HG03175 (cell line): Measurements from ENCODE around the gene SEMA6C.
"Not testable (repeated sequence)": the region's sequence is repeated elsewhere in the genome, so short reads cannot be mapped to it uniquely, and the experiment has no call there.

Experiments
- ATAC-seq: cut with Tn5 transposase; IDR thresholded peaks from one replicate; pipeline ENCODE4 v1.9.1; 2021; ENCODE audit warnings: mild to moderate bottlenecking, moderate library complexity; ENCODE audit not compliant: unreplicated experiment

The SEMA6C gene

GRCh38 chr1:151146412-151147131 is at the start of gene SEMA6C:
SEMA6C (minus strand) TSS chr1:151146631; CDS start chr1:151142621, 4,010 bp downstream.
- ATAC-seq = peak; percentile 93

- ATAC-seq = not testable (repeated sequence)
Measured at GRCh38 chr1:151194894-151195594, 48.6 kb upstream of the SEMA6C start.

- ATAC-seq = no peak
Measured at GRCh38 chr1:151193856-151194255, 47.4 kb upstream of the SEMA6C start.

- no peak for ATAC-seq
Measured at GRCh38 chr1:151193304-151193703, 46.9 kb upstream of the SEMA6C start.

DNA sequence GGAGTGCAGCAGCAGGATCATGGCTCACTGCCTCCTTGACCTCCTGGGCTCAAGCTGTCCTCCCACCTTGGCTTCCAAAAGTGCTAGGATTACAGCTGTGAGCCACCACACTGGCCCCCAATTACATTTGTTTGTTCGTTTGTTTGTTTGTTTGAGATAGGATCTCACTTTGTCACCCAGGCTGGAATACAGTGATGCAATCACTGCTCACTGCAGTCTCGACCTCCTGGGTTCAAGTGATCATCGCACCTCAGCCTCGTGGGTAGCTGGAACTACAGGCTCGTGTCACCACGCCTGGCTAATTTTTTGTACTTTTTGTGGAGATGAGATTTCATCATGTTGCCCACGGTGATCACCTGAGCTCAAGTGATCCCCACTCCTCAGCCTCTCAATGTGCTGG is 45.6 kb upstream of the SEMA6C start:
- ATAC-seq = no peak

DNA sequence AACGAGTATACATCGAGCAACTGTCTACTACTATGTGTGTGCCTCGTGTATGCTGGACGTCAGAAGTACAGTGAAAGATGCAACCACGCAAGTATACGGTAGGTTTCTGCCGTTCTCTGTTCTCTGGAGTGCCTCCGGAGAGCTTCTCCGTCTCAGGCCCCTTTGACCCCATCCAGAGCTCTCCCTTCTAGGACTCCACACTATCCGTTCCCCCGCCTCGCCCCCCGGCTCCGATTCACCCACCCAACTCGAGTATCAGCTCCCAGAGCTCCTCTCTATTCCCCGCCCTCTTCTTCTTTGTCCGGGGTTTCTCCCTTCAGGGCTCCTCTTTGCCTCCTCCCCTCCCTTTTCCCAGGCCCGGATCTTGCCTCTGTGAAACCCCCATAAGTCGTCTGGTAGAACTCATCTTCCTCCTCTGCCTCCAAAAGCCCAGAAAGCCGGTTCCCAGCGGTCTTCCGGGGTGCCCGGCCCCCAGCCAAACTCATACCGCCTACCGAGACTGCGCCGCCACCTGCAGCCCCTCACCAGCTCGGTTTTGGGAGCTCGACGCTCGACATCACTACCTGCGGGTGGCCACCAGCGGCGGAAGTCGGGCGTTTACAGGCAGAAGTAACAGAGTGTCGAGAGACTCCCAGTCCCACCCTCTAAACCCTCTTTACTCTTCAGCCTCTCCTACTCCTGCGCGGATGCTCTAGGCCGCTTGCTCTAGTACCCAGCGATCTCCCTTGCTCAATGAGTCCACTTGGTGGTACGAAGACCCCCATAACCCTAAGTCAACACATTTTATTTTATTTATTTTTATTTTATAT is 43.4 kb upstream of the SEMA6C start, which contains the start of gene VPS72:
VPS72 (minus strand) TSS at position 561 of the 809 bp plus-strand sequence; CDS start at position 485, 76 bp downstream.
- ATAC-seq = peak; percentile 89

DNA sequence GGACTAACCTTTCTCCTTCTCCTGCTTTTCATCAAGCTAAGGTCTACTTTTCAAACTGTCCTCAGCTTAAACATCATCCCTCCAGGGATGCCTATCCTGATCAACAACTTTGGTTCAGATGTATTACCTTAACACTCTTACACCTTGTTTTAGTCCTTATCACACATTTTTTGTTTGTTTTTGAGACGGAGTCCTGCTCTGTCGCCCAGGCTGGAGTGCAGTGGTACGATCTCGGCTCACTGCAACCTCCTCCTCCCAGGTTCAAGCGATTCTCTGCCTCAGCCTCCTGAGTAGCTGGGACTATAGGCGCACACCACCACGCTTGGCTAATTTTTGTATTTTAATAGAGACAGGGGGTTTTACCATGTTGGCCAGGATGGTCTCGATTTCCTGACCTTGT is 42.2 kb upstream of the SEMA6C start:
- not testable (repeated sequence) for ATAC-seq

- ATAC-seq = no peak
Measured at GRCh38 chr1:151187205-151187604, 40.8 kb upstream of the SEMA6C start.

GRCh38 chr1:151184211-151184610 is 37.8 kb upstream of the SEMA6C start:
- ATAC-seq = no peak

GRCh38 chr1:151176514-151177045 is 30.1 kb upstream of the SEMA6C start:
- no peak for ATAC-seq

GRCh38 chr1:151175863-151176262 is 29.4 kb upstream of the SEMA6C start, which contains the start of gene TMOD4:
TMOD4 (minus strand) TSS chr1:151175981; CDS start chr1:151174875, 1,106 bp downstream.
- ATAC-seq = no peak

DNA sequence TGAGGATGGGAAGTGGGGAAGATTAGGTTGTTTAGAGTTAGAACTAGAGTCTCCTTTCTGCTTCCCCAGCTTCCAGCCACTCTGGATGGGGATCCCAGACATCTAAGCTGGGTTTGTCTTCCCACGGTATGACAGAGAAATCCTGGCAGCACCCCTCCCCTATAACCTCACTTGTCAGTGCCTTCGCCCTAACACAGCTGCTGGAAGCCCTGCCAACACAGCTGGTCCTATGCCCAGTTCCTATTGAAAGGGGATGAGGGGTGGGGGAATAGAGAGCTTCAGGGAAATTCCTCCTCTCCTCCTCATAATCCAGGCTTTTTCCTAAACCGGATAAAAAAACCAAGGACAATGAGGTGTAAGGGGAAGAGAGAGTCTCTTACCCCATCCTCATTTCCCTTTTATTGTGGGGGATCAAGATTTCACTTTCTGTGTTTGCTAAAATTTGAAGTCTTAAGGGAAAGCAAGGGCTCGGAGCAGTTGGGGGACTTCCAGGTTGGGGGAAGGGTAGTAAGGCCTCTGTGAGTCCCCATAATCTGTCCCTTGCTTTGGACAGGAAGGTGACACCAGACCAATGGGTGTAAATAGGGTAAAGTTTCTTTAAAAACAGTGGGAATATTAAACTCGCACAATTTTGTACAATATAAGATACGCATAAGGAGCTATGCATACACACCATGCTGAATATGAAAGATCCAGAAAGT is 28.8 kb upstream of the SEMA6C start:
- no peak for ATAC-seq

DNA sequence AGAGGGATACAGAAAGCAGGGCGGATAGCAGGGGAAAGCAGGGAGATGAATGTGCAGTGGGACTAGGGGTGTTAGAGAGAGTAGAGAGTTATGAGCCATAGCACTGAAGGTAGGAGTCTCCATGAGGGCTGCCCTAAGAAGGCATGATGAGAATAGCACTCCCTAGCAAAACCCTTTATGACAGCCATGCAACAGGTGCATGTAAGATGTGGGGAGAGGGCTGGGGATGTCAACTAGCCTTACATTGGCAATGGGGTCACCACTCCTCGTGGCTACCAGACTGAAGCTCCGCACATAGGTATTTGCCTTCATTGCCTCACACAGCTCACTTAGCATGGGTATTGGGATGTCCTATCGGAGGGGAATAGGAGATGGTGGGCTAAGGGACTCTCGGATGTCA is 24.8 kb upstream of the SEMA6C start:
- ATAC-seq = no peak

DNA sequence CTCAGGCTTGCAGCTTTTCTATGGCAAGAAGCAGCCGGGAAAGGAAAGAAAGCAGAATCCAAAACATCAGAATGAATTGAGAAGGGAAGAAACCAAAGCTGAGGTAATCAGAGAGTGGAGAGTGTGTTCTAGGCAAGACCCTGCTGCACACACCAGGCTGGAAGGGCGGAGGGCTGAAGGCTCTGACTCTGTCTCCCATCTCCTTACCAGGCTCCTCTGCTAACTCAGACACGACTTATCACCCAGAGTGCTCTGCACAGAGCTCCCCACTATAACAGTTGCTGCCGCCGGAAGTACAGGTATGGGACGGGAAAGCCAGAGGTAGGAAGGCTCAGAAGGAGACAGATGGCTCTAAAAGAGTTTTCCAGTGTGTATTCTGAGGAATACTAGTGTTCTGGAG is 20.7 kb upstream of the SEMA6C start:
- no peak for ATAC-seq

DNA sequence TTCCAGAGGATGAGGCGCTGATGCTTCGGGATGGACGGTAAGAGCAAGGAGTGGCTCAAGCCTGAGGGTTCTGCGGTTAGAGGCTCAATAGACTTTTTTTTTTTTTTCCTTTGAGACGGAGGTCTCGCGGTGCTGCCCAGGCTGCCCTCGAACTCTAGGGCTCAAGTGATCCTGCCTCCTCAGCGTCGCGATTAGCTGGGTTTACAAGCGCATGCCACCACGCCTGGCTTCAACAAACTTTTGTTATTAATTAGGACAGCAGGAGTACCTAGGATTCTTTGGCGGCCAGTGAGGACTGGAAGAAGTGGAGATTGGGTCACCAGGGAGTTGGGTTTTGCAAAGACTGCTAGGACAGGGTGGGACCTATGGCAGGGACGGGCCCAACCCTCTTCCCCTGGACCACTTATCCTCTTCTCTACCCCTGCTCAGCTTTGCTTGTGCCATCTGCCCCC is 20.1 kb upstream of the SEMA6C start:
- ATAC-seq = no peak

GRCh38 chr1:151165738-151166504 is 19.5 kb upstream of the SEMA6C start, which contains the start of the genes LYSMD1 and SCNM1:
LYSMD1 (minus strand) TSS chr1:151165902; CDS start chr1:151165258, 644 bp downstream.
SCNM1 (plus strand) TSS chr1:151166144; CDS start chr1:151166153, 9 bp downstream.
- peak; percentile 92 for ATAC-seq

DNA sequence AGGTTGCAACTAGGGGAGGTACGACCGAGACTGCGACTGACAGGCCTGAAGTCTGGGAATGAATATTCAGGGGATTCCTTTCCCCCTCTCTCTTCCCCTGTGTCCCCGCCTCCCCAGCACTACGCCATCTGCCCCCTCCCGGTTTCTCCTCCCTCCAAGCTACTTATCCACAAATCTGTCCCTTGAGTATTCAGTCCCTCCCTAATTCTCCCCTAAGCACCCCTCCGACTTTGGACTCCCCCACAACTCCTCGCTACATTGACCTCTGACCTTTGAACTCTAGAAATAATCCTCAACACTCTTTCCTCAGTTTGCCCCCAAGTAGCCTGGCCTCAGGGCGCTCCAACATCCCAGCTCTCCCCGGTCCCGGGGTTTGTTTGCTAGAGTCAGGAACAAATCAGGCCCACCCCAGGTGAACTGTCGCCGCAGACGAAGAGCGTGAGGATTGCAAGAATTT is 18.9 kb upstream of the SEMA6C start:
- ATAC-seq = peak; percentile 16

DNA sequence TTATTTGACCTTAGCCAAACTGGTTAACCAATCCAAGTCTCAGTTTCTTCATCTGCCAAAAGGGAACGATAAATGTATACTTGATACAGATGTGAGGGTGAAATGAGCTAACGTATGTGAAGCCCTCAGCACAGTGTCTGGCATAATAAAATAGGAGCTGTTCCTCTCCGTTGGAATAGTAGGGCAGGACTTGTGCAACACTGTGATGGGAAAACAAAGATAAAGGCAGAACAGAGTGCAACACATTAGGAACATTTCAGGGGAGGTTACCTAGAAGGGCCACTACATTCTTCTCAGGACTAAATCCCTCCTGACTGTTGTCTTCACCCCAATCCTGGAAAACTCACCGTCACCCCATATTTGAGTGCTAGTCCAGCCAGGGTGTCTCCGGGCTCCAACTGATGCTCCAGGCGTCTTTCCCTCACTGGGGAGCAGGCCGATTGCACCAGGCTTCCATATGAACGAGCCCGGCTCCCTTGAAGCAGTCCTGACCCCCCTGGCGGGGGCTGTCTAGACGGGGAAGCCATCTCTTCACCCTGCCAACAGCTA is 18.4 kb upstream of the SEMA6C start:
- no peak for ATAC-seq

DNA sequence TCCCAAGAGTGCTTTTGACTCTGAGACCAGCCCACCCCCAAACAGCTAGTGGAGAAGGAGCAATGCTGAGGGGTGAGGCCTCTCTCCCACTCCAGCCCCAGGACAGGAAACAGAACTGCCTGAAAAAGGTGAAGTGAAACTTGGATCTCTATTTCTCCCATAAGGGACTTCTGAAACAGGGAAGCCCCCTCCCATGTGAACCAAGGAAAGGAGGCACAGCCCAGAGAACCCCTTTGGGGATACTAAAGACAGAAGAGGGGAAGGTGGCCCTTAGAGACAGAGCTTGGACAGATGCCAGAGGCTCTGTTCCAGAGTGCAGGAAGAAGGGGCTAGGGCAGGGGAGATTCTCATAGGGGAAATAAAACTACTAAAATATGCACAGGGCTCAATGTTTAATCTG is 12.9 kb upstream of the SEMA6C start:
- ATAC-seq = no peak
